Omental fat pad (tissue), 4 donors: ENCODE measurements around the gene DENND1A. TPM values are rescaled to one million over a fixed set of nuclear protein-coding genes. Genes with fewer than 3 reads are reported as not detected.
"Not testable (repeated sequence)": the region's sequence is repeated elsewhere in the genome, so short reads cannot be mapped to it uniquely, and the experiment has no call there.

ENCODE experiments used
- ATAC-seq: fragments of 150-250 bp; one replicate; pipeline ENCODE4 v1.9.1; 2016; ENCODE audit warnings: mild to moderate bottlenecking, moderate library complexity; ENCODE audit not compliant: low FRiP score
- DNase-seq: peaks from one replicate; pipeline ENCODE4 v3.0.0-alpha.2; 2019; ENCODE audit warnings: low spot score
- small RNA-seq: library from RNA; depleted of rRNA; stranded (forward); fragments of <200 nt; gene quantifications from one replicate; pipeline ENCODE3, GENCODE V24; 2016
- total RNA-seq, 4 donors: library from RNA; depleted of rRNA; stranded (reverse); fragments of >200 nt; gene quantifications; one replicate each; pipeline ENCODE4 v1.1.0, GENCODE V29; 2016
- TF ChIP-seq, protein P1 (sequence below), 3 donors: fragments of 450-650 bp; IDR thresholded peaks; one replicate each; pipeline ENCODE4 v1.5.1; 2016 to 2017; ENCODE audit warnings: antibody characterized with exemption in 3 of 3, mild to moderate bottlenecking in 3 of 3, moderate library complexity in 2 of 3

Gene DENND1A
- total RNA-seq, 4 donors from 2014 or later: 15.2 to 22.8 (median 20.7) TPM

DNA sequence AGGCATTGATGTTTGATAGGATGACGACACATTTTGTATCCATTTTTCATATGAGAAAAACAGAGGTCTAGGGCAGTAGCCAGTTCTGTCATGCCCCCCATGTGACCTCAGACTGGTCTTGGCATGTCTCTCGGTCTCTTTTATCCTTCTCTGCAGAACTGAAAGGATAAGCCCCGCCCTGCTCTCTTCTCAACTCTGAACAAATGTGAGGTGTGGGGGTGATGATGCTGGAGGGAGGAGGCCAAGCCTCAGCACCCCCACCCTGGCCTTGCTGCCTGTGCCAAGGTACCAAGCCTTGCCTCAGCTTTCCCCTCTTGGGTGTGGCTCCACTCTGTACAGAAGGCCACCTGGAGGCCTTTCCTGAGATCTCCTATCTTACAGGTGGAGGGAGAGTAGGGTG lies 593.5 kb downstream of the DENND1A start:
- no peak for ATAC-seq
- no peak for DNase-seq
- TF ChIP-seq, protein P1, sequence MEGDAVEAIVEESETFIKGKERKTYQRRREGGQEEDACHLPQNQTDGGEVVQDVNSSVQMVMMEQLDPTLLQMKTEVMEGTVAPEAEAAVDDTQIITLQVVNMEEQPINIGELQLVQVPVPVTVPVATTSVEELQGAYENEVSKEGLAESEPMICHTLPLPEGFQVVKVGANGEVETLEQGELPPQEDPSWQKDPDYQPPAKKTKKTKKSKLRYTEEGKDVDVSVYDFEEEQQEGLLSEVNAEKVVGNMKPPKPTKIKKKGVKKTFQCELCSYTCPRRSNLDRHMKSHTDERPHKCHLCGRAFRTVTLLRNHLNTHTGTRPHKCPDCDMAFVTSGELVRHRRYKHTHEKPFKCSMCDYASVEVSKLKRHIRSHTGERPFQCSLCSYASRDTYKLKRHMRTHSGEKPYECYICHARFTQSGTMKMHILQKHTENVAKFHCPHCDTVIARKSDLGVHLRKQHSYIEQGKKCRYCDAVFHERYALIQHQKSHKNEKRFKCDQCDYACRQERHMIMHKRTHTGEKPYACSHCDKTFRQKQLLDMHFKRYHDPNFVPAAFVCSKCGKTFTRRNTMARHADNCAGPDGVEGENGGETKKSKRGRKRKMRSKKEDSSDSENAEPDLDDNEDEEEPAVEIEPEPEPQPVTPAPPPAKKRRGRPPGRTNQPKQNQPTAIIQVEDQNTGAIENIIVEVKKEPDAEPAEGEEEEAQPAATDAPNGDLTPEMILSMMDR (IDR thresholded peaks at IDR 0.05): no peak

DNA sequence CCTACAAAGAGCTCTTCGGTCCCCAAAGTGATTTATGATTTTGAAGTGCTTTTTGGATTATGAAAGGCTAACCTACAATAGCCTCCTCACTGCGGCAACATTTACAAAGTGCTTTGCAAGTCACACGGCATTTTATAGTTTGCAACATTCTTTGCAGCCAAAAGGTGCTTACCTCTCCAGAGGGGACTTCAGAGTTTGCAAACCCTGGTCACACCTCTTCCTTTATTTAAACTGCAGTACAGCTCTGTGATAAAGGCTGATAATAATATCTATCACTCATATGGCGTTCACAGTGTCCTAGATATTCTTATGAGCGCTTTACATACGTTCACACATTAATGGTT lies 594.0 kb downstream of the DENND1A start:
- DNase-seq (no peak), ATAC-seq (peak; percentile 13)
- TF ChIP-seq, protein P1 (IDR thresholded peaks at IDR 0.05): no peak

DNA sequence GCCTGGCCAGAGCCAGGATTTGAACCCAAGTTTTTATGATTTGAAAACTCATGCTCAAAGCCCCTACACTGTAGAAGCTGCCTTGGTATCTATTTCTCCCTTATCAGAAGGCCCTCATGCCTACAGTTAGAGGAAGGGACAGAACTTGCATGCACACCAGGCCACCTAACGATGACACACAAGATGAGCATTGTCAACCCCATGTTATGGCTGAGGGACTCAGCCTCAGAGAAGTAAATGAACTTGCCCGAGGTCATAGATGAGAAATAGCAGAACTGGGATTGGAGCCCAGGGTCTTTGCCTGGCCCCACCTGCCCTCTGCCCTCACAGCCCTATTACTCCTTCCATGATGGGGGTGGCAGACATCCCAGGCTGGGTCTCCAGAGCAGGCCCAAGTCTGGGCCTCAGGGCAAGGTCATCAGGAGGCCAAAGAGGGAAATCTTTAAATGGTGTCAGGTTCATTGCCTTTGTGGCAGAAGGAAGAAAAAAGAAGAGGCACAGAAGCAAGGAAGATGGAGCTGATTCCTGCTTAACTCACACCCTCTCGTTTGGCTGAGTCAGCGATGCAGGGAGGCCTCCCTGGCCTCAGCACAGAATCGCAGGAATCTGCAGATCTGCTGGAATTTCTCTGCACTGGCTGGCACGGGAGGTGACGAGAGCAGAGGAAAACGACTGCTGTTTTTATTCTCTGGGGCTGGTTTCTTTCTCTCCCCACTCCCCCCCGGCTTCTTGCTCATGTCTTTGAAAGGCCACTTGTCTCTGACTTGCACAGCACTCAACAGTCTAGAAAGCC lies 594.5 kb downstream of the DENND1A start:
- peak; percentile 68 for ATAC-seq
- TF ChIP-seq, protein P1 (IDR thresholded peaks at IDR 0.05): no peak

DNA sequence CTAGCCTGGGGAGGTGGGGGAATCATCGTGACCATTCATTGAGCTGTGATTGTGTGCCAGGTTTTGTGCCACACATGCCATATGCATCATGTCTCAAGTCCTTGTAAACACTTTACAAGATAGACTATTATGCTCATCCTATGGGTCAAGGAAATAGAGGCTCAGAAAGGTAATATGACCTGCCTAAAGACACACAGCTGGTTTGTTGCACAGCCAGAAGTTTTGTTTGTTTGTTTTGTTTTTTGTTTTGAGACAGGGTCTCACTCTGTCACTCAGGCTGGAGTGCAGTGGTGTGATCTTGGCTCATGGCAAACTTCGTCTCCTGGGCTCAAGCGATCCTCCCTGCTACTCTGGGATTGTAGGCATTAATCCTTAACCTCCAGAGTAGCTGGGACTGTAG lies 595.3 kb downstream of the DENND1A start:
- ATAC-seq: no peak
- TF ChIP-seq, protein P1 (IDR thresholded peaks at IDR 0.05): no peak
- DNase-seq: no peak

More for the DNA sequence above, 594.5 kb downstream of the DENND1A start:
- DNase-seq: no peak

DNA sequence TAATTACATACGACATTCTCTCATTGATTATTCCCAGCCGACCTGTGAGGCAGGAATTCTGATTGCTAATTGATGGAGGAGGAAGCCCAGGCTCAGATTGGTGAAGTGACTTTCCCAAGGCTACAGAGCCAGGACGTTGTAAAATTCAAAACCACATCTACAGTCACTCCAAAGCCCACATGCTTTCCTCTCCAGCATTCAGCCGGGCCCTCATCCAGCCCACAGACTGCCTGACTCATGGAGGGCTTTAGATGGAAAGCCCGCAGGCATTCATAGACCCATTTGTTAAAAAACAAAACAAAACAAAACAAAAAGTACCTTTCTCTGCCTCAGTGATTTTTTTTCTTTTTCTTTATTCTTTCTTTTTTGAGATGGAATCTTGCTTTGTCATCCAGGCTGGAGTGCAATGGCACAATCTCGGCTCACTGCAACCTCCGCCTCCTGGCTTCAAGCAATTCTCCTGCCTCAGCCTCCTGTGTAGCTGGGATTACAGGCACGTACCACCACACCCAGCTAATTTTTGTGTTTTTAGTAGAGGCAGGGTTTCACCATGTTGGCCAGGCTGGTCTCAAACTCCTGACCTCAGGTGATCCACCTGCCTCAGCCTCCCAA lies 596.8 kb downstream of the DENND1A start:
- not testable (repeated sequence) for ATAC-seq, DNase-seq

DNA sequence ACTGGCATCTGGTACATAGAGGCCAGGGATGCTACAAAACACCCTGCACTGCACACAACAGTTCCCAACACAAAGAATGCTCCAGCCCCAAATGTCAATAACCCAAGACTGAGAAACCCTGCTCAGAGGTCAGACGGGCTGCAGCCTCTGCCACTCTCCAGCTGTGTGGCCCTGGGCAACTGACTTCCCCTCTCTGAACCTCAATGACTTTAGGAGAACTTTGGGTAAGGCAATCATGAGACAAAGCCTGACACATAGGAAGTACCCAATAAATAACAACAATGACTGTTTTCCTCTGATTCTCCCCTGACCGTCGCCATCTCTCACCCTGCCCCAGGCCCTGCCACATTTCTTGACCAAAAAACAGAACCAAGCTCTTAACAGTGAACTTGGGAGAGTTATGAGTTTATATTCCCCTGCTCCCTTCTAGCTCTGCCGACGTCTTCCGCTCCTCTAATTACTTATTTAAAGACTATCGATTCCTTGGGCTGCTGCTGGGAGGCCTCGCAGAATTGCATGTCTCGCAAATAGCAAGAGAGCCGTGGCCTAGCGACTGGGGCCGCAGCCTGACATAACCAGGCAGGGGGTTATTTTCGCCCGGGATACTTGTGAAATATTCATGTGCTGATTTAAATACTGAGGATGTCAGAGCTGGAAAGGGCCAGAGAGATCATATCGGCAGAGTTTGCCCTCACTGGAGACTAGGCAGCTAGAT lies 598.4 kb downstream of the DENND1A start:
- no peak for DNase-seq
- no peak for ATAC-seq
- TF ChIP-seq, protein P1 (IDR thresholded peaks at IDR 0.05): no peak

Small RNA genes lying within 50 kb of the gene (small RNA-seq; reads per million reads assigned to genes)
- gene MIR601 (not detected), gene MIR7150 (not detected)

Other genes with a start within 250 kb of the DENND1A start
- gene LHX2, start 81.6 kb upstream of the DENND1A start, total RNA-seq: not detected